ENCODE data around the gene GJC2. TPM values are rescaled to one million over a fixed set of nuclear protein-coding genes. Genes with fewer than 3 reads are reported as not detected.

GJC2 gene
- polyA plus RNA-seq, 1 of the 3 experiments (the other 2 are of a cell fraction), result 0.92 TPM

DNA sequence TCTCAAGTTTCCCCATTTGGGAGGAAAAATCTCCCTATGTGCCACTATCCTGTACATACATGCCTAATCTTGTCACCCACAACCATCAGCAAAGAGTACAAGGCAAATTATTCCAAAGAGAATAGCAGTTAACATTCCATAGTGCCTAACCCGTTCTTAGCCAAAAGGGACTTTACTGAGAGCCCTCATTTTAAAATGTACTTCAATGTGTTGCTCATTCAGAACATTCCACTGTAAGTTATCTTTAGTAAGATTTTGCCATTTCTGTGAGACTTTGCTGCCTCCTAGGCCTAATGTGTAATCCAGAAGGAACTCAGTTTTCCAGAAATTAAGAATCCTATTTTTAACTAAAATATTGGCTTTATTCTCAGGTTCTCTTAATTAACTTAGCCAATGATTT, 29.4 kb upstream of the GJC2 start:
- CTCF ChIA-PET, result interaction anchor here (6.1 kb wide), 1 partner anchor 11 kb away, joined by 36 read pairs; no protein-coding TSS in a partner anchor
- Histone ChIP-seq H3F3A (replicated peaks; ENCODE audit: insufficient read depth) (peaks cover 3% of the 10 kb centered on the region), H3K9ac (no peak overlapping the region), H2AFZ (ENCODE audit: low read depth) (no peak overlapping the region), H3K36me3 (replicated peaks in 1 of 2; ENCODE audit: control insufficient read depth in 1 of 2, insufficient read depth in 2 of 2, low read length in 1 of 2) (no peaks in the 10 kb centered on the region), H3K4me3 (ENCODE audit: low read depth in 2 of 2, low read length in 1 of 2) (no peak overlapping the region), H3K27me3 (ENCODE audit: insufficient read depth) (no peaks in the 10 kb centered on the region), H3K4me2 (no peak overlapping the region), H3K79me2 (ENCODE audit: insufficient read depth) (no peaks in the 10 kb centered on the region), H3K27ac (ENCODE audit: low read depth in 2 of 2, low read length in 1 of 2) (no peak overlapping the region), H3K9me3 (peaks cover 13% of the 10 kb centered on the region), H3K9me2 (no peaks in the 10 kb centered on the region), H3K4me1 (ENCODE audit: control insufficient read depth in 1 of 2, insufficient read depth in 2 of 2, low read depth in 1 of 2, low read length in 1 of 2) (no peaks in the 10 kb centered on the region), H4K20me1 (ENCODE audit: insufficient read depth) (no peaks in the 10 kb centered on the region)
- no peak for DNase-seq
- POLR2A ChIA-PET, result no interaction called here
- 42% methylated on average over 1 of the region's 1 CpG for WGBS (ENCODE audit: low lambda C conversion rate)
- TF ChIP-seq SMC3 (IDR thresholded peaks at IDR 0.05; ENCODE audit: low read depth, low read length) (no peak), RCOR1 (IDR thresholded peaks at IDR 0.05; ENCODE audit: low read length) (no peak), FOXJ3 (CRISPR knock-in tag; IDR thresholded peaks at IDR 0.05) (no peak), POLR2AphosphoS5 (IDR thresholded peaks at IDR 0.05; ENCODE audit: low read depth, low read length) (no peak), RAD21 (IDR thresholded peaks at IDR 0.05; ENCODE audit: low read length) (no peak), TCF12 (IDR thresholded peaks at IDR 0.05) (no peak), FOSL2 (IDR thresholded peaks at IDR 0.05; ENCODE audit: borderline replicate concordance, low read depth) (no peak), EZH2phosphoT487 (IDR thresholded peaks at IDR 0.05; ENCODE audit: borderline replicate concordance, low read depth) (no peak), GABPA (IDR thresholded peaks at IDR 0.05; ENCODE audit: low read depth) (no peak), TEAD4 (IDR thresholded peaks at IDR 0.05; ENCODE audit: borderline replicate concordance, insufficient read depth) (no peak), NRF1 (IDR thresholded peaks at IDR 0.05; ENCODE audit: low read depth, low read length) (no peak), MXI1 (IDR thresholded peaks at IDR 0.05; ENCODE audit: low read depth, low read length) (no peak), RXRA (IDR thresholded peaks at IDR 0.05; ENCODE audit: borderline replicate concordance, low read depth) (no peak)

DNA sequence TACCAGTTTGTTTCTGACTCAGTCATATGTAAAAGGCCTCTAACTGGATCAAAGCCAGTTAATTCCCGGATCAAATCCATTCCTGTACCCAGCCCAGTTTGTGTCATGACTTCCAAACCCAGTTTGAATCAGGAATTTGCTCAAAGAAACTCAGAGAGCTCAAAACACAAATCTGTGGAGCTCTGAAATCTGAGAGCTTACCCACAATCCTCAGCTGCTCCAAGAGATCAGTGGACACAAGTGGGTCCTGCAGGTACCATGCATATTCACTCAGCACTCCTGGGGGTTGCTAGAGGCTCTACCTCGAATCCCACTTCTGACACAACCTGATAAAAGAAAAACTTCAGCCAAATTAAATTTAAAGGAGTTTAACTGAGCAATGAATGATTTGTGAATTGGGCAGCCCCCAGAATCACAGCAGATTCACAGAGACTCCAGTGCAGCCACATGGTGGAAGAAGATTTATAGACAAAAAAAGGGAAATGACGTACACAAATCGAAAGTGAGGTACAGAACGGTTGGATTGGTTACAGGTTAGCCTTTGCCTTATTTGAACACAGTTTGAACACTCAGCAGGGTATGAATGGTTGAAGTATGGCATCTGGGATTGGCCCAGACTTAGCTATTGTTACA, 28.8 kb upstream of the GJC2 start:
- POLR2A ChIA-PET, result no interaction called here
- H3K27ac ChIP-seq (ENCODE audit: low read depth in 2 of 2, low read length in 1 of 2), result no peak overlapping the region
- 62% methylated on average over 5 of the region's 5 CpGs for WGBS (ENCODE audit: low lambda C conversion rate)
- TF ChIP-seq EZH2phosphoT487 (IDR thresholded peaks at IDR 0.05; ENCODE audit: borderline replicate concordance, low read depth) (no peak), TEAD4 (IDR thresholded peaks at IDR 0.05; ENCODE audit: borderline replicate concordance, insufficient read depth) (no peak), NRF1 (IDR thresholded peaks at IDR 0.05; ENCODE audit: low read depth, low read length) (no peak), GATA2 (CRISPR knock-in tag; IDR thresholded peaks at IDR 0.05) (no peak), EP300 (IDR thresholded peaks at IDR 0.05; ENCODE audit: borderline replicate concordance in 1 of 2, low read depth in 1 of 2, low read length in 1 of 2) (no peak), FOXJ3 (CRISPR knock-in tag; IDR thresholded peaks at IDR 0.05) (no peak), YY1 (IDR thresholded peaks at IDR 0.05; ENCODE audit: low read depth) (no peak), JUND (IDR thresholded peaks at IDR 0.05) (no peak), CHD2 (IDR thresholded peaks at IDR 0.05; ENCODE audit: low read length, partially characterized antibody) (no peak)
- TF ChIP-seq, protein P1, sequence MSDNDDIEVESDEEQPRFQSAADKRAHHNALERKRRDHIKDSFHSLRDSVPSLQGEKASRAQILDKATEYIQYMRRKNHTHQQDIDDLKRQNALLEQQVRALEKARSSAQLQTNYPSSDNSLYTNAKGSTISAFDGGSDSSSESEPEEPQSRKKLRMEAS (IDR thresholded peaks at IDR 0.05; ENCODE audit: low read depth), result no peak
- TF ChIP-seq, protein P2, sequence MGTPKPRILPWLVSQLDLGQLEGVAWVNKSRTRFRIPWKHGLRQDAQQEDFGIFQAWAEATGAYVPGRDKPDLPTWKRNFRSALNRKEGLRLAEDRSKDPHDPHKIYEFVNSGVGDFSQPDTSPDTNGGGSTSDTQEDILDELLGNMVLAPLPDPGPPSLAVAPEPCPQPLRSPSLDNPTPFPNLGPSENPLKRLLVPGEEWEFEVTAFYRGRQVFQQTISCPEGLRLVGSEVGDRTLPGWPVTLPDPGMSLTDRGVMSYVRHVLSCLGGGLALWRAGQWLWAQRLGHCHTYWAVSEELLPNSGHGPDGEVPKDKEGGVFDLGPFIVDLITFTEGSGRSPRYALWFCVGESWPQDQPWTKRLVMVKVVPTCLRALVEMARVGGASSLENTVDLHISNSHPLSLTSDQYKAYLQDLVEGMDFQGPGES (IDR thresholded peaks at IDR 0.05; ENCODE audit: low read depth, low read length), result no peak
- TF ChIP-seq, protein P3, sequence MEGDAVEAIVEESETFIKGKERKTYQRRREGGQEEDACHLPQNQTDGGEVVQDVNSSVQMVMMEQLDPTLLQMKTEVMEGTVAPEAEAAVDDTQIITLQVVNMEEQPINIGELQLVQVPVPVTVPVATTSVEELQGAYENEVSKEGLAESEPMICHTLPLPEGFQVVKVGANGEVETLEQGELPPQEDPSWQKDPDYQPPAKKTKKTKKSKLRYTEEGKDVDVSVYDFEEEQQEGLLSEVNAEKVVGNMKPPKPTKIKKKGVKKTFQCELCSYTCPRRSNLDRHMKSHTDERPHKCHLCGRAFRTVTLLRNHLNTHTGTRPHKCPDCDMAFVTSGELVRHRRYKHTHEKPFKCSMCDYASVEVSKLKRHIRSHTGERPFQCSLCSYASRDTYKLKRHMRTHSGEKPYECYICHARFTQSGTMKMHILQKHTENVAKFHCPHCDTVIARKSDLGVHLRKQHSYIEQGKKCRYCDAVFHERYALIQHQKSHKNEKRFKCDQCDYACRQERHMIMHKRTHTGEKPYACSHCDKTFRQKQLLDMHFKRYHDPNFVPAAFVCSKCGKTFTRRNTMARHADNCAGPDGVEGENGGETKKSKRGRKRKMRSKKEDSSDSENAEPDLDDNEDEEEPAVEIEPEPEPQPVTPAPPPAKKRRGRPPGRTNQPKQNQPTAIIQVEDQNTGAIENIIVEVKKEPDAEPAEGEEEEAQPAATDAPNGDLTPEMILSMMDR (IDR thresholded peaks at IDR 0.05), result no peak
- TF ChIP-seq, protein P4, sequence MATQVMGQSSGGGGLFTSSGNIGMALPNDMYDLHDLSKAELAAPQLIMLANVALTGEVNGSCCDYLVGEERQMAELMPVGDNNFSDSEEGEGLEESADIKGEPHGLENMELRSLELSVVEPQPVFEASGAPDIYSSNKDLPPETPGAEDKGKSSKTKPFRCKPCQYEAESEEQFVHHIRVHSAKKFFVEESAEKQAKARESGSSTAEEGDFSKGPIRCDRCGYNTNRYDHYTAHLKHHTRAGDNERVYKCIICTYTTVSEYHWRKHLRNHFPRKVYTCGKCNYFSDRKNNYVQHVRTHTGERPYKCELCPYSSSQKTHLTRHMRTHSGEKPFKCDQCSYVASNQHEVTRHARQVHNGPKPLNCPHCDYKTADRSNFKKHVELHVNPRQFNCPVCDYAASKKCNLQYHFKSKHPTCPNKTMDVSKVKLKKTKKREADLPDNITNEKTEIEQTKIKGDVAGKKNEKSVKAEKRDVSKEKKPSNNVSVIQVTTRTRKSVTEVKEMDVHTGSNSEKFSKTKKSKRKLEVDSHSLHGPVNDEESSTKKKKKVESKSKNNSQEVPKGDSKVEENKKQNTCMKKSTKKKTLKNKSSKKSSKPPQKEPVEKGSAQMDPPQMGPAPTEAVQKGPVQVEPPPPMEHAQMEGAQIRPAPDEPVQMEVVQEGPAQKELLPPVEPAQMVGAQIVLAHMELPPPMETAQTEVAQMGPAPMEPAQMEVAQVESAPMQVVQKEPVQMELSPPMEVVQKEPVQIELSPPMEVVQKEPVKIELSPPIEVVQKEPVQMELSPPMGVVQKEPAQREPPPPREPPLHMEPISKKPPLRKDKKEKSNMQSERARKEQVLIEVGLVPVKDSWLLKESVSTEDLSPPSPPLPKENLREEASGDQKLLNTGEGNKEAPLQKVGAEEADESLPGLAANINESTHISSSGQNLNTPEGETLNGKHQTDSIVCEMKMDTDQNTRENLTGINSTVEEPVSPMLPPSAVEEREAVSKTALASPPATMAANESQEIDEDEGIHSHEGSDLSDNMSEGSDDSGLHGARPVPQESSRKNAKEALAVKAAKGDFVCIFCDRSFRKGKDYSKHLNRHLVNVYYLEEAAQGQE (IDR thresholded peaks at IDR 0.05; ENCODE audit: low read depth, low read length), result no peak

More for the DNA sequence above, 28.8 kb upstream of the GJC2 start:
- peaks cover 3% of the 10 kb centered on the region for H3F3A ChIP-seq (replicated peaks; ENCODE audit: insufficient read depth)
- no peaks in the 10 kb centered on the region for H4K20me1 ChIP-seq (ENCODE audit: insufficient read depth)
- no peak overlapping the region for H3K4me2 ChIP-seq
- DNase-seq, result no peak
- no peak overlapping the region for H3K9ac ChIP-seq
- no peaks in the 10 kb centered on the region for H3K36me3 ChIP-seq (replicated peaks in 1 of 2; ENCODE audit: control insufficient read depth in 1 of 2, insufficient read depth in 2 of 2, low read length in 1 of 2)
- H2AFZ ChIP-seq (ENCODE audit: low read depth), result no peak overlapping the region
- H3K9me2 ChIP-seq, result no peaks in the 10 kb centered on the region
- H3K9me3 ChIP-seq, result peaks cover 13% of the 10 kb centered on the region
- CTCF ChIA-PET, result interaction anchor here (0.7 to 6.1 kb wide), 3 partner anchors 11 to 45 kb away, joined by 3 to 36 read pairs (median 3); partner anchors contain the start of gene IBA57
- H3K27me3 ChIP-seq (ENCODE audit: insufficient read depth), result no peaks in the 10 kb centered on the region
- H3K4me3 ChIP-seq (ENCODE audit: low read depth in 2 of 2, low read length in 1 of 2), result no peak overlapping the region
- H3K79me2 ChIP-seq (ENCODE audit: insufficient read depth), result no peaks in the 10 kb centered on the region
- H3K4me1 ChIP-seq (ENCODE audit: control insufficient read depth in 1 of 2, insufficient read depth in 2 of 2, low read depth in 1 of 2, low read length in 1 of 2), result no peaks in the 10 kb centered on the region
